ENCODE data around the gene FOLR2. TPM values are rescaled to one million over a fixed set of nuclear protein-coding genes. Genes with fewer than 3 reads are reported as not detected.

Gene FOLR2
- total and polyA plus RNA-seq, 10 donors: 16.1 to 62.3 (median 23.0) TPM

GRCh38 chr11:72254299-72254993 is 37.9 kb downstream of the FOLR2 start:
- intact Hi-C loops (cut with DNase I; ENCODE audit: low total_unique reads): no loop called here
- 72 to 97% (median 81%) methylated on average over 5 of the region's 5 CpGs for WGBS, 5 donors
- no peaks in the 10 kb centered on the region for H3K36me3 ChIP-seq
- no peak for TF ChIP-seq POLR2AphosphoS5 (IDR thresholded peaks at IDR 0.05)
- no peak for TF ChIP-seq POLR2A (IDR thresholded peaks at IDR 0.05)
- no peak for TF ChIP-seq CTCF (IDR thresholded peaks at IDR 0.05 in 8 of 11, conservative IDR thresholded peaks at IDR 0.05 in 3 of 11)
- no peak for DNase-seq
- no peaks in the 10 kb centered on the region for H3K4me1 ChIP-seq
- no peak overlapping the region for H3K4me3 ChIP-seq
- H3K27ac ChIP-seq: no peak overlapping the region
- H3K9me3 ChIP-seq: no peaks in the 10 kb centered on the region
- peaks cover 0 to 40% (median 7%) of the 10 kb centered on the region in 7 donors for H3K27me3 ChIP-seq (replicated peaks in 1 of 7)

GRCh38 chr11:72257570-72257969 is 41.0 kb downstream of the FOLR2 start:
- H3K27ac ChIP-seq: no peak overlapping the region
- WGBS, 5 donors: 83 to 94% (median 87%) methylated on average over 2 of the region's 2 CpGs

GRCh38 chr11:72259490-72259889 is 42.9 kb downstream of the FOLR2 start:
- Histone ChIP-seq H3K4me3 (no peak overlapping the region), H3K27ac (no peak overlapping the region), H3K9me3 (no peaks in the 10 kb centered on the region), H3K27me3 (replicated peaks in 1 of 7) (peaks cover 0 to 9% (median 0%) of the 10 kb centered on the region in 7 donors), H3K4me1 (no peaks in the 10 kb centered on the region), H3K36me3 (no peaks in the 10 kb centered on the region)
- WGBS, 5 donors: 65 to 90% (median 80%) methylated on average over 2 of the region's 2 CpGs
- TF ChIP-seq POLR2AphosphoS5 (IDR thresholded peaks at IDR 0.05) (no peak), CTCF (IDR thresholded peaks at IDR 0.05 in 8 of 11, conservative IDR thresholded peaks at IDR 0.05 in 3 of 11) (no peak), POLR2A (IDR thresholded peaks at IDR 0.05) (no peak)
- intact Hi-C loops (cut with DNase I; ENCODE audit: low total_unique reads): no loop called here
- DNase-seq: no peak

More at GRCh38 chr11:72257570-72257969, 41.0 kb downstream of the FOLR2 start:
- TF ChIP-seq POLR2A (IDR thresholded peaks at IDR 0.05) (no peak), CTCF (IDR thresholded peaks at IDR 0.05 in 8 of 11, conservative IDR thresholded peaks at IDR 0.05 in 3 of 11) (no peak), POLR2AphosphoS5 (IDR thresholded peaks at IDR 0.05) (no peak)
- H3K36me3 ChIP-seq: no peaks in the 10 kb centered on the region
- no peaks in the 10 kb centered on the region for H3K4me1 ChIP-seq
- no peaks in the 10 kb centered on the region for H3K9me3 ChIP-seq
- no peak overlapping the region for H3K4me3 ChIP-seq
- peaks cover 0 to 25% (median 0%) of the 10 kb centered on the region in 7 donors for H3K27me3 ChIP-seq (replicated peaks in 1 of 7)
- intact Hi-C loops (cut with DNase I; ENCODE audit: low total_unique reads): no loop called here
- no peak for DNase-seq

- intact Hi-C loops (cut with DNase I; ENCODE audit: low total_unique reads): no loop called here
- H3K4me3 ChIP-seq: no peak overlapping the region
Observed at GRCh38 chr11:72260574-72260973, 44.0 kb downstream of the FOLR2 start.

More at GRCh38 chr11:72260574-72260973, 44.0 kb downstream of the FOLR2 start:
- 71 to 86% (median 81%) methylated on average over 5 of the region's 5 CpGs for WGBS, 5 donors
- Histone ChIP-seq H3K4me1 (no peaks in the 10 kb centered on the region), H3K27me3 (replicated peaks in 1 of 7) (peaks cover 0 to 10% (median 0%) of the 10 kb centered on the region in 7 donors), H3K27ac (no peak overlapping the region), H3K36me3 (no peaks in the 10 kb centered on the region), H3K9me3 (no peaks in the 10 kb centered on the region)
- TF ChIP-seq POLR2A (IDR thresholded peaks at IDR 0.05) (no peak), CTCF (IDR thresholded peaks at IDR 0.05 in 8 of 11, conservative IDR thresholded peaks at IDR 0.05 in 3 of 11) (no peak), POLR2AphosphoS5 (IDR thresholded peaks at IDR 0.05) (no peak)
- DNase-seq: no peak
